Sigmoid colon (tissue), 4 donors: ENCODE data around the gene FOLH1.

Experiments used
- CTCF ChIP-seq, 4 experiments: fragments of 450-650 bp in 3 of 4; fragments of 200-600 bp in 1 of 4; IDR thresholded peaks; one replicate each; pipeline ENCODE4 v1.5.1; 2016 to 2019; ENCODE audit warnings: antibody characterized with exemption in 4 of 4, mild to moderate bottlenecking in 3 of 4, moderate library complexity in 2 of 4
- EP300 ChIP-seq, 4 donors: sonication (generic); formaldehyde crosslinking; IDR thresholded peaks; one replicate each; pipeline ENCODE4 v1.6.1; 2017; ENCODE audit warnings: antibody characterized with exemption in 4 of 4
- POLR2A ChIP-seq, 2 donors: fragments of 450-650 bp; IDR thresholded peaks; one replicate each; pipeline ENCODE4 v1.6.1; 2016; ENCODE audit warnings: antibody characterized with exemption in 2 of 2, mild to moderate bottlenecking in 2 of 2, moderate library complexity in 2 of 2
- POLR2AphosphoS5 ChIP-seq, 4 donors: sonication (generic); formaldehyde crosslinking; IDR thresholded peaks; one replicate each; pipeline ENCODE4 v1.6.1; 2017; ENCODE audit warnings: antibody characterized with exemption in 4 of 4

GRCh38 chr11:49151211-49151610 lies 57.2 kb downstream of the FOLH1 start:
- TF ChIP-seq CTCF (IDR thresholded peaks at IDR 0.05) (no peak), POLR2A (IDR thresholded peaks at IDR 0.05) (no peak), EP300 (IDR thresholded peaks at IDR 0.05) (no peak), POLR2AphosphoS5 (IDR thresholded peaks at IDR 0.05) (no peak)
